Measurements from ENCODE around the gene ALDOA. TPM values are rescaled to one million over a fixed set of nuclear protein-coding genes. Genes with fewer than 3 reads are reported as not detected.
A peak's percentile ranks its signal among the peaks of the same experiment; 100 is the strongest.

Gene ALDOA
- total RNA-seq, 1 experiment from 2014 or later = 1,165 TPM

- peak; percentile 45 for DNase-seq (ENCODE audit: unreplicated experiment)
- Mint-ChIP-seq H3K27me3 (ENCODE audit: insufficient read depth, unreplicated experiment) (no peaks in the 10 kb centered on the region), H3K4me1 (ENCODE audit: insufficient read depth, unreplicated experiment) (peaks cover 15% of the 10 kb centered on the region), H3K9me3 (ENCODE audit: unreplicated experiment) (no peaks in the 10 kb centered on the region), H3K36me3 (ENCODE audit: insufficient read depth, unreplicated experiment) (peaks cover 77% of the 10 kb centered on the region), H3K4me3 (ENCODE audit: unreplicated experiment) (peak overlapping the region; percentile 35), H3K27ac (ENCODE audit: low read depth, unreplicated experiment) (peak overlapping the region; percentile 63)
- CTCF ChIA-PET = no interaction called here
- POLR2A ChIA-PET = interaction anchor here (0.5 to 5.9 kb wide), 3 partner anchors 7 to 423 kb away, joined by 3 to 155 read pairs (median 3); partner anchors contain the start of genes PPP4C and YPEL3
- BruUV-seq (replicated peaks) = no TSS peak
- intact Hi-C loops (cut with micrococcal nuclease) = no loop called here
- TF ChIP-seq, protein P1, sequence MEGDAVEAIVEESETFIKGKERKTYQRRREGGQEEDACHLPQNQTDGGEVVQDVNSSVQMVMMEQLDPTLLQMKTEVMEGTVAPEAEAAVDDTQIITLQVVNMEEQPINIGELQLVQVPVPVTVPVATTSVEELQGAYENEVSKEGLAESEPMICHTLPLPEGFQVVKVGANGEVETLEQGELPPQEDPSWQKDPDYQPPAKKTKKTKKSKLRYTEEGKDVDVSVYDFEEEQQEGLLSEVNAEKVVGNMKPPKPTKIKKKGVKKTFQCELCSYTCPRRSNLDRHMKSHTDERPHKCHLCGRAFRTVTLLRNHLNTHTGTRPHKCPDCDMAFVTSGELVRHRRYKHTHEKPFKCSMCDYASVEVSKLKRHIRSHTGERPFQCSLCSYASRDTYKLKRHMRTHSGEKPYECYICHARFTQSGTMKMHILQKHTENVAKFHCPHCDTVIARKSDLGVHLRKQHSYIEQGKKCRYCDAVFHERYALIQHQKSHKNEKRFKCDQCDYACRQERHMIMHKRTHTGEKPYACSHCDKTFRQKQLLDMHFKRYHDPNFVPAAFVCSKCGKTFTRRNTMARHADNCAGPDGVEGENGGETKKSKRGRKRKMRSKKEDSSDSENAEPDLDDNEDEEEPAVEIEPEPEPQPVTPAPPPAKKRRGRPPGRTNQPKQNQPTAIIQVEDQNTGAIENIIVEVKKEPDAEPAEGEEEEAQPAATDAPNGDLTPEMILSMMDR (IDR thresholded peaks at IDR 0.05; ENCODE audit: unreplicated experiment) = peak; percentile 42
These were observed 3.4 kb downstream of the ALDOA start for GRCh38 chr16:30068750-30069610.

- TSS peak; percentile 40 for BruUV-seq (replicated peaks)
These were observed 4.3 kb downstream of the ALDOA start for GRCh38 chr16:30069611-30070462.

DNA sequence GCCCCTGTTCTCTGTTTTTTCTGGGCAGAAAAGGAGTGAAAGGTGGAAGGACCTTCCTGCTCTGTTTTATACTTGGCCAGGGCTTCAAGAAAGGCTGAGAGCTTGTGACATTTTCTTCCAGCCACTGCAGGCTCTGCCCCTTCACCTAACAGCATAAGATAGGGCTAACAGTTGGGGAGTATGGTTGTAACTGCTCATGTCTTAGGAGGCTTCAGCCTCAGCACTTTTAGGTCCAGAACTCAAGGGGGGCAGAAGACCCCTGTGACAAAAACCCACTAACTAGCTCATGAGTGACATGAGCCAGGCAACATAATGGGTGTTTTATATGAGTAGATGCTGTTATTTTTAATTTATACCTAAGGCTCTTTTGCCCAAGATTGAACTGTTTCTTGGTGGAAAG lies 4.9 kb downstream of the ALDOA start:
- POLR2A ChIA-PET = interaction anchor here (0.5 kb wide), 1 partner anchor 38 kb away, joined by 3 read pairs; no protein-coding TSS in a partner anchor
- Mint-ChIP-seq H3K9me3 (ENCODE audit: unreplicated experiment) (no peaks in the 10 kb centered on the region), H3K27me3 (ENCODE audit: insufficient read depth, unreplicated experiment) (no peaks in the 10 kb centered on the region), H3K36me3 (ENCODE audit: insufficient read depth, unreplicated experiment) (peaks cover 80% of the 10 kb centered on the region), H3K4me1 (ENCODE audit: insufficient read depth, unreplicated experiment) (peaks cover 12% of the 10 kb centered on the region), H3K4me3 (ENCODE audit: unreplicated experiment) (no peak overlapping the region), H3K27ac (ENCODE audit: low read depth, unreplicated experiment) (peak overlapping the region; percentile 46)
- no TSS peak for BruUV-seq (replicated peaks)
- TF ChIP-seq, protein P1 (IDR thresholded peaks at IDR 0.05; ENCODE audit: unreplicated experiment) = no peak
- intact Hi-C loops (cut with micrococcal nuclease) = no loop called here
- DNase-seq (ENCODE audit: unreplicated experiment) = no peak
- CTCF ChIA-PET = interaction anchor here (0.6 to 1.1 kb wide), 3 partner anchors 19 to 29 kb away, joined by 3 read pairs; no protein-coding TSS in a partner anchor

More at GRCh38 chr16:30069611-30070462, 4.3 kb downstream of the ALDOA start:
- Mint-ChIP-seq H3K36me3 (ENCODE audit: insufficient read depth, unreplicated experiment) (peaks cover 77% of the 10 kb centered on the region), H3K4me3 (ENCODE audit: unreplicated experiment) (no peak overlapping the region), H3K9me3 (ENCODE audit: unreplicated experiment) (no peaks in the 10 kb centered on the region), H3K4me1 (ENCODE audit: insufficient read depth, unreplicated experiment) (peaks cover 12% of the 10 kb centered on the region), H3K27me3 (ENCODE audit: insufficient read depth, unreplicated experiment) (no peaks in the 10 kb centered on the region), H3K27ac (ENCODE audit: low read depth, unreplicated experiment) (peak overlapping the region; percentile 46)
- intact Hi-C loops (cut with micrococcal nuclease) = no loop called here
- no peak for DNase-seq (ENCODE audit: unreplicated experiment)
- TF ChIP-seq, protein P1 (IDR thresholded peaks at IDR 0.05; ENCODE audit: unreplicated experiment) = no peak
- POLR2A ChIA-PET = interaction anchor here (0.5 kb wide), 1 partner anchor 37 kb away, joined by 3 read pairs; no protein-coding TSS in a partner anchor
- CTCF ChIA-PET = interaction anchor here (0.6 to 1.1 kb wide), 3 partner anchors 20 to 29 kb away, joined by 3 read pairs; no protein-coding TSS in a partner anchor

Measured in MCF 10A (cell line).